ENCODE measurements around the gene RUVBL2. TPM values are rescaled to one million over a fixed set of nuclear protein-coding genes. Genes with fewer than 3 reads are reported as not detected.

Gene RUVBL2
- total and polyA plus RNA-seq, 2 donors (not counting 3 experiments of a cell fraction or from before 2014, with no cell fraction given): 115 to 185 TPM

- POLR2A ChIA-PET: interaction anchor here (1.0 to 1.2 kb wide), 3 partner anchors 10 to 82 kb away, joined by 4 read pairs; partner anchors contain the start of gene NUCB1
- intact Hi-C loops (cut with micrococcal nuclease): loop anchor here (1.0 to 2.0 kb wide), 2 partner anchors 11 to 53 kb away; partner anchors contain the start of genes FTL and NUCB1
Observed at GRCh38 chr19:48953990-48954594, 39.6 kb upstream of the RUVBL2 start.

More at GRCh38 chr19:48953990-48954594, 39.6 kb upstream of the RUVBL2 start:
- FAIRE-seq (no peak), DNase-seq (ENCODE audit: low read depth, low spot score) (no peak)
- peak overlapping the region; percentile 61 for H3K9ac ChIP-seq (replicated peaks; ENCODE audit: extremely low read depth, insufficient read depth, low read length)
- peaks cover 18% of the 10 kb centered on the region for H3K4me1 ChIP-seq (ENCODE audit: control insufficient read depth, extremely low read depth, insufficient read depth, low read length)
- no peaks in the 10 kb centered on the region for H4K20me1 ChIP-seq (replicated peaks; ENCODE audit: control insufficient read depth, extremely low read depth, insufficient read depth, low read length)
- BruUV-seq (replicated peaks): no TSS peak
- TF ChIP-seq FOS (IDR thresholded peaks at IDR 0.05; ENCODE audit: borderline replicate concordance, insufficient read depth, low read length) (no peak), GATA2 (IDR thresholded peaks at IDR 0.05; ENCODE audit: insufficient read depth, insufficient read length, low read depth, low read length) (no peak), EZH2 (IDR thresholded peaks at IDR 0.05; ENCODE audit: borderline replicate concordance, low read depth, low read length, severe bottlenecking) (no peak), POLR2A (IDR thresholded peaks at IDR 0.05; ENCODE audit: low read depth, low read length) (no peak), JUN (IDR thresholded peaks at IDR 0.05; ENCODE audit: borderline replicate concordance, insufficient read depth, insufficient read length, low read depth) (no peak), MYC (IDR thresholded peaks at IDR 0.05; ENCODE audit: low read depth, low read length) (no peak), POLR2AphosphoS5 (IDR thresholded peaks at IDR 0.05; ENCODE audit: insufficient read depth, low read depth, low read length) (no peak), MAX (IDR thresholded peaks at IDR 0.05; ENCODE audit: insufficient read depth, insufficient read length) (no peak)
- TF ChIP-seq, protein P1, sequence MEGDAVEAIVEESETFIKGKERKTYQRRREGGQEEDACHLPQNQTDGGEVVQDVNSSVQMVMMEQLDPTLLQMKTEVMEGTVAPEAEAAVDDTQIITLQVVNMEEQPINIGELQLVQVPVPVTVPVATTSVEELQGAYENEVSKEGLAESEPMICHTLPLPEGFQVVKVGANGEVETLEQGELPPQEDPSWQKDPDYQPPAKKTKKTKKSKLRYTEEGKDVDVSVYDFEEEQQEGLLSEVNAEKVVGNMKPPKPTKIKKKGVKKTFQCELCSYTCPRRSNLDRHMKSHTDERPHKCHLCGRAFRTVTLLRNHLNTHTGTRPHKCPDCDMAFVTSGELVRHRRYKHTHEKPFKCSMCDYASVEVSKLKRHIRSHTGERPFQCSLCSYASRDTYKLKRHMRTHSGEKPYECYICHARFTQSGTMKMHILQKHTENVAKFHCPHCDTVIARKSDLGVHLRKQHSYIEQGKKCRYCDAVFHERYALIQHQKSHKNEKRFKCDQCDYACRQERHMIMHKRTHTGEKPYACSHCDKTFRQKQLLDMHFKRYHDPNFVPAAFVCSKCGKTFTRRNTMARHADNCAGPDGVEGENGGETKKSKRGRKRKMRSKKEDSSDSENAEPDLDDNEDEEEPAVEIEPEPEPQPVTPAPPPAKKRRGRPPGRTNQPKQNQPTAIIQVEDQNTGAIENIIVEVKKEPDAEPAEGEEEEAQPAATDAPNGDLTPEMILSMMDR (IDR thresholded peaks at IDR 0.05; ENCODE audit: extremely low read depth in 1 of 2, insufficient read depth in 1 of 2, low read depth in 1 of 2, low read length in 2 of 2): no peak
- peak overlapping the region; percentile 75 for H3K4me2 ChIP-seq (ENCODE audit: insufficient read depth, low read length)
- CTCF ChIA-PET: interaction anchor here (0.6 to 3.5 kb wide), 3 partner anchors 9 to 111 kb away, joined by 3 to 21 read pairs (median 5); no protein-coding TSS in a partner anchor
- H3K27me3 ChIP-seq (ENCODE audit: control insufficient read depth in 2 of 2, insufficient read depth in 2 of 2, low read length in 2 of 2): no peaks in the 10 kb centered on the region
- H3K4me3 ChIP-seq (replicated peaks in 1 of 3; ENCODE audit: insufficient read depth in 1 of 3, low read depth in 1 of 3, low read length in 3 of 3): peak overlapping the region; percentile 27 to 99 (median 64)
- H3K27ac ChIP-seq (ENCODE audit: insufficient read depth, low read depth, low read length): peak overlapping the region; percentile 42
- peak overlapping the region; percentile 86 for H2AFZ ChIP-seq (ENCODE audit: low read depth, low read length)
- dilution Hi-C loops (cut with MboI; ENCODE audit: extremely low pct_ligation_motif_present, low sequenced_read_pairs): no loop called here
- no peaks in the 10 kb centered on the region for H3K9me3 ChIP-seq (replicated peaks; ENCODE audit: control insufficient read depth, insufficient read depth, low read length)
- peaks cover 24% of the 10 kb centered on the region for H3K79me2 ChIP-seq (ENCODE audit: control insufficient read depth, insufficient read depth, low read length)
- peaks cover 0 to 3% of the 10 kb centered on the region in 2 experiments for H3K36me3 ChIP-seq (ENCODE audit: control insufficient read depth in 2 of 2, extremely low read depth in 1 of 2, insufficient read depth in 2 of 2, low read length in 2 of 2)
- H3K9me1 ChIP-seq (replicated peaks; ENCODE audit: control insufficient read depth, extremely low read depth, insufficient read depth, low read length): no peaks in the 10 kb centered on the region
